Inferior parietal cortex (tissue), 1 donor: ENCODE measurements around the gene MARCO.
"Not testable (repeated sequence)": the region's sequence is repeated elsewhere in the genome, so short reads cannot be mapped to it uniquely, and the experiment has no call there.

Source experiments
- DNase-seq: peaks from one replicate; pipeline ENCODE4 v3.0.0-alpha.2; 2016; ENCODE audit errors: extremely low spot score

MARCO gene

GRCh38 chr2:118929059-118929458 lies 12.9 kb upstream of the MARCO start:
- no peak for DNase-seq

GRCh38 chr2:118932949-118933348 lies 9.0 kb upstream of the MARCO start:
- DNase-seq, result no peak

GRCh38 chr2:118936306-118936705 lies 5.7 kb upstream of the MARCO start:
- DNase-seq, result no peak

- DNase-seq, result no peak
Measured at GRCh38 chr2:118936936-118937335, 5.1 kb upstream of the MARCO start.

GRCh38 chr2:118937817-118938216 lies 4.2 kb upstream of the MARCO start:
- no peak for DNase-seq

GRCh38 chr2:118939994-118940393 lies 2.0 kb upstream of the MARCO start:
- no peak for DNase-seq

GRCh38 chr2:118940486-118941120 lies 1.4 kb upstream of the MARCO start:
- DNase-seq, result peak; percentile 2

GRCh38 chr2:118943286-118943685 lies 1.3 kb downstream of the MARCO start:
- DNase-seq, result no peak

GRCh38 chr2:118945881-118946280 lies 3.9 kb downstream of the MARCO start:
- no peak for DNase-seq

GRCh38 chr2:118948266-118948665 lies 6.3 kb downstream of the MARCO start:
- DNase-seq, result not testable (repeated sequence)

- no peak for DNase-seq
Measured at GRCh38 chr2:118954297-118955060, 12.5 kb downstream of the MARCO start.

GRCh38 chr2:118965737-118966136 lies 23.7 kb downstream of the MARCO start:
- no peak for DNase-seq

GRCh38 chr2:118967124-118967880 lies 25.3 kb downstream of the MARCO start:
- no peak for DNase-seq

GRCh38 chr2:118968042-118968441 lies 26.0 kb downstream of the MARCO start:
- DNase-seq, result no peak

GRCh38 chr2:118968961-118969733 lies 27.2 kb downstream of the MARCO start:
- no peak for DNase-seq

- no peak for DNase-seq
Measured at GRCh38 chr2:118969734-118970395, 27.9 kb downstream of the MARCO start.

GRCh38 chr2:118970396-118971135 lies 28.6 kb downstream of the MARCO start:
- DNase-seq, result no peak

- no peak for DNase-seq
Measured at GRCh38 chr2:118971245-118972122, 29.5 kb downstream of the MARCO start.

GRCh38 chr2:118973542-118973951 lies 31.6 kb downstream of the MARCO start:
- no peak for DNase-seq
